Ascending aorta (tissue), 2 donors: ENCODE results near the gene COL13A1. TPM values are rescaled to one million over a fixed set of nuclear protein-coding genes. Genes with fewer than 3 reads are reported as not detected.

Experiments
- DNase-seq, 2 donors: peaks; one replicate each; pipeline ENCODE4 v3.0.0-alpha.2; 2019; ENCODE audit warnings: low spot score in 2 of 2
- H3K27ac ChIP-seq, 2 donors: fragments of 200-600 bp; sonication (generic); one replicate each; pipeline ENCODE4 v1.5.1; 2016 to 2017; ENCODE audit warnings: mild to moderate bottlenecking in 1 of 2
- H3K27me3 ChIP-seq: fragments of 200-600 bp; sonication (generic); one replicate; pipeline ENCODE4 v1.5.1; 2017
- H3K36me3 ChIP-seq, 2 donors: fragments of 200-600 bp; sonication (generic); one replicate each; pipeline ENCODE4 v1.5.1; 2016
- H3K4me1 ChIP-seq, 2 donors: fragments of 200-600 bp; sonication (generic); one replicate each; pipeline ENCODE4 v1.5.1; 2016 to 2017; ENCODE audit warnings: mild to moderate bottlenecking in 1 of 2
- H3K4me3 ChIP-seq, 2 donors: fragments of 200-600 bp; sonication (generic); one replicate each; pipeline ENCODE4 v1.5.1; 2016 to 2017; ENCODE audit warnings: mild to moderate bottlenecking in 1 of 2
- H3K9me3 ChIP-seq, 2 donors: fragments of 200-600 bp; sonication (generic); one replicate each; pipeline ENCODE4 v1.5.1; 2016
- CTCF ChIP-seq, 3 experiments: fragments of 200-600 bp in 2 of 3; fragments of 450-650 bp in 1 of 3; sonication (generic) in 2 of 3; IDR thresholded peaks; one replicate each; pipeline ENCODE4 v1.5.1; 2016 to 2019; ENCODE audit warnings: antibody characterized with exemption in 3 of 3, mild to moderate bottlenecking in 1 of 3, moderate library complexity in 1 of 3
- intact Hi-C: fragments of 100-400 bp; cut with DNase I; formaldehyde crosslinking; loops from one replicate; pipeline ENCODE4 v1.15.1; 2023
- total RNA-seq: library from RNA; depleted of rRNA; stranded (reverse); fragments of >200 nt; gene quantifications from one replicate; pipeline ENCODE4 v1.1.0, GENCODE V29; 2016

COL13A1 gene
- total RNA-seq, 1 donor from 2014 or later: 8.0 TPM

GRCh38 chr10:69961881-69962745 lies 160.4 kb downstream of the COL13A1 start:
- H3K27ac ChIP-seq: no peak overlapping the region
- intact Hi-C loops: no loop called here
- no peaks in the 10 kb centered on the region for H3K36me3 ChIP-seq
- no peaks in the 10 kb centered on the region for H3K27me3 ChIP-seq
- no peak for TF ChIP-seq CTCF (IDR thresholded peaks at IDR 0.05)
- H3K9me3 ChIP-seq: no peaks in the 10 kb centered on the region
- no peaks in the 10 kb centered on the region for H3K4me1 ChIP-seq
- no peak for DNase-seq
- no peak overlapping the region for H3K4me3 ChIP-seq

- no peak for TF ChIP-seq CTCF (IDR thresholded peaks at IDR 0.05)
- no peak for DNase-seq
- Histone ChIP-seq H3K9me3 (no peaks in the 10 kb centered on the region), H3K36me3 (no peaks in the 10 kb centered on the region), H3K4me3 (no peak overlapping the region), H3K27me3 (no peaks in the 10 kb centered on the region), H3K4me1 (no peaks in the 10 kb centered on the region), H3K27ac (no peak overlapping the region)
- intact Hi-C loops: no loop called here
These were observed 161.0 kb downstream of the COL13A1 start for GRCh38 chr10:69962746-69963135.

- Histone ChIP-seq H3K9me3 (no peaks in the 10 kb centered on the region), H3K27ac (no peak overlapping the region), H3K4me3 (no peak overlapping the region), H3K27me3 (no peaks in the 10 kb centered on the region), H3K36me3 (no peaks in the 10 kb centered on the region), H3K4me1 (no peaks in the 10 kb centered on the region)
- intact Hi-C loops: no loop called here
- DNase-seq: no peak
- TF ChIP-seq CTCF (IDR thresholded peaks at IDR 0.05): no peak
These were observed 161.6 kb downstream of the COL13A1 start for GRCh38 chr10:69963178-69963834.

- Histone ChIP-seq H3K4me3 (no peak overlapping the region), H3K9me3 (no peaks in the 10 kb centered on the region), H3K4me1 (no peaks in the 10 kb centered on the region), H3K36me3 (no peaks in the 10 kb centered on the region), H3K27me3 (no peaks in the 10 kb centered on the region), H3K27ac (no peak overlapping the region)
- no peak for TF ChIP-seq CTCF (IDR thresholded peaks at IDR 0.05)
- no peak for DNase-seq
- intact Hi-C loops: no loop called here
These were observed 162.4 kb downstream of the COL13A1 start for GRCh38 chr10:69963835-69964710.

GRCh38 chr10:69965086-69965485 lies 163.4 kb downstream of the COL13A1 start:
- no peaks in the 10 kb centered on the region for H3K9me3 ChIP-seq
- intact Hi-C loops: no loop called here
- no peak for TF ChIP-seq CTCF (IDR thresholded peaks at IDR 0.05)
- H3K4me1 ChIP-seq: no peaks in the 10 kb centered on the region
- no peaks in the 10 kb centered on the region for H3K27me3 ChIP-seq
- H3K27ac ChIP-seq: no peak overlapping the region
- H3K36me3 ChIP-seq: no peaks in the 10 kb centered on the region
- no peak for DNase-seq
- H3K4me3 ChIP-seq: no peak overlapping the region
